MM.1S (cell line): ENCODE results near the gene KMT2D.

Source experiments
- EZH2 ChIP-seq: fragments of 300-600 bp; sonication (generic); optimal IDR thresholded peaks from 2 replicates; pipeline ENCODE3; 2017; ENCODE audit warnings: low read depth, mild to moderate bottlenecking, antibody characterized with exemption, low read length, mixed read lengths
- EZH2phosphoT487 ChIP-seq: fragments of 300-600 bp; sonication (generic); IDR thresholded peaks from 2 replicates; pipeline ENCODE4 v1.6.1; 2018; ENCODE audit warnings: antibody characterized with exemption, low read length
- TF ChIP-seq, protein P1 (sequence below): fragments of 300-600 bp; sonication (generic); IDR thresholded peaks from 2 replicates; pipeline ENCODE4 v1.5.1; 2016; ENCODE audit warnings: antibody characterized with exemption, low read length, mixed read lengths

DNA sequence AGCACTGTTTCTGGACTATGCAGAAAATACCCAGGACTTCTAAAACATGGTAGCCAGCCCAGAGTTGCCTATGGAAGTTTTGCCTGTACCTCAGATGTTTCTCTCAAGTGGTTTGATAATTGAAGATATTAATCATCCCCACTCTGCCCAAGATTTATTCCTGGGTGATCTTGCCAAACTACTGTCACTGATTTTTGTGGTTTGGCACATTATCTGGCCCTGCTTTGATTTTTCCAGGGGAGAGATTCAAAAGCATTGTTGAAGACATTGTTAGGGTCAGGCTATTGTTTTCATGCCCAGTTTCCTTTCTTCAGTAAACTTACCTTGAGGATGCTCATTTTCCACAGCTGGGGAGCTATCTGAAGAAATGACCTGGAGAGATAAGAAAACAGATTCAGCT lies 47.9 kb downstream of the KMT2D start:
- TF ChIP-seq EZH2 = no peak
- TF ChIP-seq, protein P1, sequence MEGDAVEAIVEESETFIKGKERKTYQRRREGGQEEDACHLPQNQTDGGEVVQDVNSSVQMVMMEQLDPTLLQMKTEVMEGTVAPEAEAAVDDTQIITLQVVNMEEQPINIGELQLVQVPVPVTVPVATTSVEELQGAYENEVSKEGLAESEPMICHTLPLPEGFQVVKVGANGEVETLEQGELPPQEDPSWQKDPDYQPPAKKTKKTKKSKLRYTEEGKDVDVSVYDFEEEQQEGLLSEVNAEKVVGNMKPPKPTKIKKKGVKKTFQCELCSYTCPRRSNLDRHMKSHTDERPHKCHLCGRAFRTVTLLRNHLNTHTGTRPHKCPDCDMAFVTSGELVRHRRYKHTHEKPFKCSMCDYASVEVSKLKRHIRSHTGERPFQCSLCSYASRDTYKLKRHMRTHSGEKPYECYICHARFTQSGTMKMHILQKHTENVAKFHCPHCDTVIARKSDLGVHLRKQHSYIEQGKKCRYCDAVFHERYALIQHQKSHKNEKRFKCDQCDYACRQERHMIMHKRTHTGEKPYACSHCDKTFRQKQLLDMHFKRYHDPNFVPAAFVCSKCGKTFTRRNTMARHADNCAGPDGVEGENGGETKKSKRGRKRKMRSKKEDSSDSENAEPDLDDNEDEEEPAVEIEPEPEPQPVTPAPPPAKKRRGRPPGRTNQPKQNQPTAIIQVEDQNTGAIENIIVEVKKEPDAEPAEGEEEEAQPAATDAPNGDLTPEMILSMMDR = no peak
- no peak for TF ChIP-seq EZH2phosphoT487
